ENCODE results near the gene HKDC1.

DNA sequence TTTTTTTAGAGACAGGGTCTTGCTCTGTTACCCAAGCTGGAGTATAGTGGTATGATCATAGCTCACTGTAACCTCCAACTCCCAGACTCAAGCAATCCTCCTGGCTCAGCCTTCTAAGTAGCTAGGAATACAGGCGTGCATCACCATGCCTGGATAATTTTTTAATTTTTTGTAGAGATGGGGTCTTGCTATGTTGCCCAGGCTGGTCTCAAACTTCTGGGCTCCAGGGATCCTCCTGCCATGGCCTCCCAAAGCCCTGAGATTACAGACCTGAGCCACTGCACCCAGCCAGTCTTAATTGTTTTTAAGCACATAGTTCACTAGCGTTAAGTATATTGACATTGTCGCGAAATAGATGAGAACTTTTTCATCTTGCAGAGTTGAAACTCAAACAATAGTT is 38.1 kb upstream of the HKDC1 start:
- TF ChIP-seq EZH2phosphoT487 (IDR thresholded peaks at IDR 0.05; ENCODE audit: borderline replicate concordance, low read depth, low read length): no peak
- TF ChIP-seq, protein P1, sequence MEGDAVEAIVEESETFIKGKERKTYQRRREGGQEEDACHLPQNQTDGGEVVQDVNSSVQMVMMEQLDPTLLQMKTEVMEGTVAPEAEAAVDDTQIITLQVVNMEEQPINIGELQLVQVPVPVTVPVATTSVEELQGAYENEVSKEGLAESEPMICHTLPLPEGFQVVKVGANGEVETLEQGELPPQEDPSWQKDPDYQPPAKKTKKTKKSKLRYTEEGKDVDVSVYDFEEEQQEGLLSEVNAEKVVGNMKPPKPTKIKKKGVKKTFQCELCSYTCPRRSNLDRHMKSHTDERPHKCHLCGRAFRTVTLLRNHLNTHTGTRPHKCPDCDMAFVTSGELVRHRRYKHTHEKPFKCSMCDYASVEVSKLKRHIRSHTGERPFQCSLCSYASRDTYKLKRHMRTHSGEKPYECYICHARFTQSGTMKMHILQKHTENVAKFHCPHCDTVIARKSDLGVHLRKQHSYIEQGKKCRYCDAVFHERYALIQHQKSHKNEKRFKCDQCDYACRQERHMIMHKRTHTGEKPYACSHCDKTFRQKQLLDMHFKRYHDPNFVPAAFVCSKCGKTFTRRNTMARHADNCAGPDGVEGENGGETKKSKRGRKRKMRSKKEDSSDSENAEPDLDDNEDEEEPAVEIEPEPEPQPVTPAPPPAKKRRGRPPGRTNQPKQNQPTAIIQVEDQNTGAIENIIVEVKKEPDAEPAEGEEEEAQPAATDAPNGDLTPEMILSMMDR (conservative IDR thresholded peaks at IDR 0.05; ENCODE audit: low read length): no peak
